Keratinocyte (primary cell): ENCODE measurements around the gene PPFIBP2.

ENCODE experiments used
- EZH2 ChIP-seq: IDR thresholded peaks from one replicate; pipeline ENCODE4 v1.6.1; 2012; ENCODE audit warnings: inconsistent platforms, mild to moderate bottlenecking, low read length, moderate library complexity
- TF ChIP-seq, protein P1 (sequence below), 3 experiments: IDR thresholded peaks in 1 of 3; conservative IDR thresholded peaks in 1 of 3; optimal IDR thresholded peaks in 1 of 3; 2 replicates in 2 of 3; 3 replicates in 1 of 3; pipeline versions ENCODE3 to v1.5.1; 2011; ENCODE audit warnings: low read length in 3 of 3, mild to moderate bottlenecking in 3 of 3, moderate library complexity in 2 of 3, control low read depth in 1 of 3, inconsistent platforms in 1 of 3; ENCODE audit not compliant: insufficient read depth in 2 of 3; ENCODE audit errors: extremely low read depth in 1 of 3

DNA sequence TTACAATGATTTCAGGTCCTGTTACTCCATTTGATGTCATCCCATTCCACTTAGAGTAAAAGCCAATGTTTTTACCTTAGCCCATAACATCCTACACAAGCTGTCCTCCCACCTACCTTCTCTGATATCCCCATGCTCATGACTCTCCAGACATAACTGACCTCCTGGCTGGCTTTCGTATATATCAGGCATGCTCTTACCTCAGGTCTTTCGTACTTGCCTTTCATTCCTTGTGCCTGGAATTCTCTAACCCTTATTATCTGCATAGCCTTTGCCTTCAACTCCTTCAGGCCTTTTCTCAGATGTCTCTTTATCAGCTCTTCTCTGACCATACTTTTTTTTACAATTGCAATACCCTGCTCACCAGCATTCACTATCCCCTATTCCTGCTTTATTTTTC is 169.8 kb downstream of the PPFIBP2 start:
- TF ChIP-seq, protein P1, sequence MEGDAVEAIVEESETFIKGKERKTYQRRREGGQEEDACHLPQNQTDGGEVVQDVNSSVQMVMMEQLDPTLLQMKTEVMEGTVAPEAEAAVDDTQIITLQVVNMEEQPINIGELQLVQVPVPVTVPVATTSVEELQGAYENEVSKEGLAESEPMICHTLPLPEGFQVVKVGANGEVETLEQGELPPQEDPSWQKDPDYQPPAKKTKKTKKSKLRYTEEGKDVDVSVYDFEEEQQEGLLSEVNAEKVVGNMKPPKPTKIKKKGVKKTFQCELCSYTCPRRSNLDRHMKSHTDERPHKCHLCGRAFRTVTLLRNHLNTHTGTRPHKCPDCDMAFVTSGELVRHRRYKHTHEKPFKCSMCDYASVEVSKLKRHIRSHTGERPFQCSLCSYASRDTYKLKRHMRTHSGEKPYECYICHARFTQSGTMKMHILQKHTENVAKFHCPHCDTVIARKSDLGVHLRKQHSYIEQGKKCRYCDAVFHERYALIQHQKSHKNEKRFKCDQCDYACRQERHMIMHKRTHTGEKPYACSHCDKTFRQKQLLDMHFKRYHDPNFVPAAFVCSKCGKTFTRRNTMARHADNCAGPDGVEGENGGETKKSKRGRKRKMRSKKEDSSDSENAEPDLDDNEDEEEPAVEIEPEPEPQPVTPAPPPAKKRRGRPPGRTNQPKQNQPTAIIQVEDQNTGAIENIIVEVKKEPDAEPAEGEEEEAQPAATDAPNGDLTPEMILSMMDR (optimal IDR thresholded peaks at IDR 0.05 in 1 of 3, IDR thresholded peaks at IDR 0.05 in 1 of 3, conservative IDR thresholded peaks at IDR 0.05 in 1 of 3; ENCODE audit: extremely low read depth in 1 of 3, insufficient read depth in 2 of 3, low read length in 3 of 3) = no peak
- TF ChIP-seq EZH2 = no peak
